ENCODE measurements around the gene ACOT13.
"Not testable (repeated sequence)": the region's sequence is repeated elsewhere in the genome, so short reads cannot be mapped to it uniquely, and the experiment has no call there.

The ACOT13 gene

DNA sequence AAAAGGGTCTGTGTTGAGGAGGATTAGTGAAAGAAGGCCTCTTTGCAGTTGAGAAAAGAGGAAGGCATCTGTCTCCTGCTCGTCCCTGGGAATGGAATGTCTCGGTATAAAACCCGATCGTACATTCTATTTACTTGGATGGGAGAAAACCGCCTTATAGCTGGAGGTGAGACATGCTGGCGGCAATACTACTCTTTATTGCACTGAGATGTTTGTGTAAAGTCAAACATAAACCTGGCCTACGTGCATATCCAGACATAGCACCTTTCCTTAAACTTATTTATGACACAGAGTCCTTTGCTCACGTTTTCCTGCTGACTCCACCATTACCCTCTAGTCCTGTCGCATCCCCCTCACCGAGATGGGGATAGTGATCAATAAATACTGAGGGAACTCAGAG lies 4.6 kb upstream of the ACOT13 start:
- DNase-seq (ENCODE audit: low spot score) = no peak

DNA sequence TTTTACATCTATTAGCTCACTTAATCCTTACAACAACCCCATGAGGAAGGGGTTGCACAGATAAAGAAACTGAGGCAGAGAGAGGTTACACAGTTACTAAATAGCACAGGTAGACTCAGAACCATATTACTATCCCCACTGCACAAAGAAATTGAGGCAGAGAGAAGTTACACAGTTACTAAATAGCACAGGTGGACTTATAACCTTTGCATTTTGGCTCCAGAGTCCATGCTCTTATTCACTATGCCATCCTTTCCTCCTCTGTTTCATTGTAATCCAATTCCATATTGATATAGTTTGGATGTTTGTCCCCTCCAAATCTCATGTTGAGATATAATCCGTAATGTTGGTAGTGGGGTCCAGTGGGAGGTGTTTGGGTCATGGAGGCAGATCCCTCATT lies 3.7 kb upstream of the ACOT13 start:
- DNase-seq (ENCODE audit: low spot score) = no peak

- no peak for DNase-seq (ENCODE audit: low spot score)
These were observed 2.6 kb upstream of the ACOT13 start for GRCh38 chr6:24664046-24664987.

DNA sequence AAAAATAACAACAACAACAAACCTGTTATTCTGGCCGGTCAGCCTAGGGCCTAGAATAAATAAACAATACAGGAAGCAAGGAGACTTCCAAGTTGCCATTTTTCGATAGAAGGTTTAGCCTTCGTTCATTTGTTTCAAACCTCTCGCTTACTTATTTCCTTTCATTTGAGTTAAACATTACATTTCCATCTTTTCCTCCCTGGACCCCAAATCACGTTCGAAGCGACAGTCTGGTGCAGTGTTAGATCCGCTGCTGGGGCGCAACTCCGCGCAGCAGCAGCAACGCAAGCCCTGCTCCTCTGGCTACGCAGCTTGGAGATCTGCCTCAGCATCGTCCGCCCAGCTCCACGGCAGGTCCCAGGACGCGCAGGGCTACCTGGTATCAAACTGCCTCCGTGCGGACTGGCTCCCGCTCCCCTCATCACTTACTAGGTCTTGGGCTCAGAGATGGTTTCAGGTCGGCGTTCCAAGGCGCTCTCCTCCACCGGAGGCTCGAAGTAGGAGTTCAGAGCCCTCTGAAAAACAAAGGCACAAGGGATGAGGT lies 708 bp upstream of the ACOT13 start:
- no peak for DNase-seq (ENCODE audit: low spot score)

GRCh38 chr6:24667378-24667803 lies 514 bp downstream of the ACOT13 start:
- no peak for DNase-seq (ENCODE audit: low spot score)

GRCh38 chr6:24668066-24668996 lies 1.5 kb downstream of the ACOT13 start:
- DNase-seq (ENCODE audit: low spot score) = not testable (repeated sequence)

DNA sequence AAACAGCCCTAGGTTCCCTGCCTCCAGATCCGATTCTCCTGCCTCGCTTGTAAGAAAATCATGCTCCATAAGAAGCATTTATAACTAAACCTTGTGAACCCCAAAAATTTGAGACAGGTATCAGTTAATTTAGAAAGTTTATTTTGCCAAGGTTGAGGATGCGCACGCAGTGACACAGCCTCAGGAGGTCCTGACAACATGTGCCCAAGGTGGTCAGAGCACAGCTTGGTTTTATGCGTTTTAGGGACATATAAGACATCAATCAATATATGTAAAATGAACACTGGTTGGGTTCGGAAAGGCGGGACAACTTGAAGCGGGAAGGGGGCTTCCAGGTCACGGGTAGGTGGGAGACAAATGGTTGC lies 2.1 kb downstream of the ACOT13 start:
- DNase-seq (ENCODE audit: low spot score) = no peak

DNA sequence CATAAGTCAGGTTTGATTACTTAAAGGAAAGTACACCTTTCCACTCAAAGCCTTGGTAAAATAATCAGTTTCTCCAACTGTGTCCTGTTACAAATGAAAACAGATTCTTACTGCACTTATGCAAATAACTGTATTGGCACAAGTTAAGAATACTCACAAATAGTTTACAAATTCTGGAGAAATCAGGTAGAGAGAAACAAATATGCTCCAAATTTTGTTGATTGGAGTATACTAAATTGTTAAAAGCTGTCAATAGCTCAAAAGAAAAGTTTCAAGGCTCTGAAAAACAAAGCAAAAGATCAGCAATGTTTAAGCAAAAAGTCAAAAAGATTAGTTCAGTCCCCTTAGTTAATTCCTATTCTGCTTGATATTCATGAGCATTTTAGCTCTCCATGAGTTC lies 3.6 kb downstream of the ACOT13 start:
- not testable (repeated sequence) for DNase-seq (ENCODE audit: low spot score)

DNA sequence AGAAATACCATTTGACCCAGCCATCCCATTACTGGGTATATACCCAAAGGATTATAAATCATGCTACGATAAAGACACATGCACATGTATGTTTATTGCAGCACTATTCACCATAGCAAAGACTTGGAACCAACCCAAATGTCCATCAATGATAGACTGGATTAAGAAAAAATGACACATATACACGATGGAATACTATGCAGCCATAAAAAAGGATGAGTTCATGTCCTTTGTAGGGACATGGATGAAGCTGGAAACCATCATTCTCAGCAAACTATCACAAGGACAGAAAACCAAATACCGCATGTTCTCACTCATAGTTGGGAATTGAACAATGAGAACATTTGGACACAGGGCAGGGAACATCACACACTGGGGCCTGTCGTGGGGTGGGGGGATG lies 4.2 kb downstream of the ACOT13 start:
- DNase-seq (ENCODE audit: low spot score) = not testable (repeated sequence)

DNA sequence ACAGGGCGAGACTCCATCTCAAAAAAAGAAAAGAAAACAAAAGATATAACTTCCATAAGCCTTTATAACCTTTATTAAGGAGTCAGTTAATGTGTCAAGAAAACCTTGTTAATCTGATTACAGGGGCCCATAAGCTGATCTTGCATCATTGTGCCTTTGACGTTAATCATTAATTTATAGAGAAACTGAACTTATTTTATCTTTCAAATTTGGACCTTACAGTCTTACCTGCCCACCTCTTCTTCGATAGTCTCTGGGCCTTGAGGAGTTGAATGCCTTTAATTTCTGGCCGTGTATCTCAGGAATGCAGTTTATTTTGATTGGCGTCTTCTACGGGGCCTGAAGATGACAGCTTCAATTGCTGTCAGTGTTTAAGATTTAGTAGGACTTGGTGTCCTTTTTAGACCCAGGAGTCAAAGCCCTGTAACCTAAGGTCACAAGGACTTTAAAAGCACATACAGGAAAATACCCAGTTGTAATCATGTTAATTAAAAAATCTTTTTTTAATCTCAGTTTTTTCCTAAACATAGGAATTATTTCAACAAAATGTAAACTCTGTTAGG lies 5.8 kb downstream of the ACOT13 start:
- no peak for DNase-seq (ENCODE audit: low spot score)

GRCh38 chr6:24673625-24674024 lies 6.7 kb downstream of the ACOT13 start:
- no peak for DNase-seq (ENCODE audit: low spot score)

DNA sequence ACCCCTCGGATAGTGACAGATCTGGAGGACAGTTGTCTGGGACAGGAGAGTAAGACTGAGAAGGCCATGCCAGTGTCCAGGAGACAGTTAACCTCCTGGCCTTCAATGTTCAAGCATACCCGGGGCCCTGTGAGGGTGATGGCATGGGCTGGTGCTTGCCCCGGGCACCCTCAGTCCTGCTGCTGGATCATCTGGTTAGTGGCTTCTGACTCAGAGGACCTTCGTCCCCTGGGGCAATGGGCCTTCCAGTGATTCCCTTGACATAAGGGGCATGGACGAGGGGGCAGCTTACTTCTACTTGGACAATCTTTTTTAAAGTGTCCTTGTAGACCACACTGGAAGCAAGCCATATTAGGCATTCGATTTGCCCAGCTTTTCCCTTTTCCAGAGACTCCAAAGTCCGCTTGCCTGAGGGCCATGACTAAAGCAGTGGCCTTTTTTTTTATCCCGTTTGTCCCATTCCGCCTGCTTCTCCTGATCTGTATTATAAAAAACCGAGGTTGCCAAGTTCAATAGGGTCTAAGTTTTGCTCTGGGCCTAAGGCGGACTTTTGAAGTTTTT lies 12.0 kb downstream of the ACOT13 start:
- not testable (repeated sequence) for DNase-seq (ENCODE audit: low spot score)

GRCh38 chr6:24680582-24680981 lies 13.7 kb downstream of the ACOT13 start:
- no peak for DNase-seq (ENCODE audit: low spot score)

GRCh38 chr6:24683297-24684296 lies 16.7 kb downstream of the ACOT13 start:
- no peak for DNase-seq (ENCODE audit: low spot score)

GRCh38 chr6:24686408-24686807 lies 19.5 kb downstream of the ACOT13 start:
- DNase-seq (ENCODE audit: low spot score) = no peak

DNA sequence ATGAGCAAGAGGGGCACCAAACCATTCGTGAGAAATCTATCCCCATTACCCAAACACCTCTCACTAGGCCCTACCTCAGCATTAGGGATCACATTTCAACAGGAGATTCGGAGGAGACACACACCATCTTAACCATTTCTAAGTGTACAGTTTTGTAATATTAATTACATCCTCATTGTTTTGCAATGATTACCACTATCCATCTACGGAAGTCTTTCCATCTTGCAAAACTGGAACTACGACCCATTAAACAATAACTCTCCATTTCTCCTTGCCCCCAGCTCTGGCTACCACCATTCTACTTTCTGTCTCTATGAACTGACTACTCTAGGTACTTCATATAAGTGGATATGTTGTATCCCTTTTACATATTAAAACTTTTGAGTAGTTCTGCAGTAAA lies 20.1 kb downstream of the ACOT13 start:
- DNase-seq (ENCODE audit: low spot score) = no peak

DNA sequence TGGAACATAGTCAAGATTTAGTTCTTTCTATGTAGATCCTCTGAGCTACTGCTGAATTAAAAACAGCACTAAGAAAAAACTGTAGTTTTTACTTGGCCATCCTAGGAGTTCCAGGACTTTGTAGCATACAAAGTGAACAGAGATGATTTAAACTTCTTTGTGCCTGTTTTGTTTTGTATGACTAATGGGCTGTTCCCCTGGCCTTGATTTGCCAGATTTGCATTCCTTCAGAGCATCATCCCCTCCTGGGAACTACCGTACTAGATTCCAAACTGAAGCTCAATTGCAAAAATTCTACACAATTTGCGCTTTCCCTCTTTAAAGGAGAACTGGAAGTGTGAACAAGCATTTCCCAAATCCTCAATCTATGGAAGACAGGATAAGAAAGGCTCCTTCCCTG lies 23.1 kb downstream of the ACOT13 start:
- DNase-seq (ENCODE audit: low spot score) = no peak

DNA sequence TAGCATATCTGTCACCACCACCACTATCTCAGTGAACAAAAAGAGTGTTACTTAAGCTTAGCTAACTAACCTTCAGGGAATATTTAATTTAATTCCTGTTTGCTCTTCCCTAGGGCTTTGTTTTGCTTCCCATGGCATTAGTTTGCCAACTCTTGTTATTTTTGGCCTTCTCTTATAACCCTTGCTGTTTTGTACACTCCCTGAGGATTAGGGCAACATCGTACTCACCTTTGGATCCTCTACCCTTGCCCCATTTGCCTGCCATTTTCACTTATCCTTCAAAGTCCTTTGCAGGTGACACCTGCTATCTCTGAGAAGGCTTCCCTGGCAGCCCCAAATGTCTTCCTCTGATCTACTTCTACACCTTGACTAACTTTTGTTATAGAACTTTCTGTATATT lies 23.7 kb downstream of the ACOT13 start:
- no peak for DNase-seq (ENCODE audit: low spot score)

GRCh38 chr6:24691550-24691949 lies 24.7 kb downstream of the ACOT13 start:
- no peak for DNase-seq (ENCODE audit: low spot score)

GRCh38 chr6:24692003-24692402 lies 25.1 kb downstream of the ACOT13 start:
- no peak for DNase-seq (ENCODE audit: low spot score)

DNA sequence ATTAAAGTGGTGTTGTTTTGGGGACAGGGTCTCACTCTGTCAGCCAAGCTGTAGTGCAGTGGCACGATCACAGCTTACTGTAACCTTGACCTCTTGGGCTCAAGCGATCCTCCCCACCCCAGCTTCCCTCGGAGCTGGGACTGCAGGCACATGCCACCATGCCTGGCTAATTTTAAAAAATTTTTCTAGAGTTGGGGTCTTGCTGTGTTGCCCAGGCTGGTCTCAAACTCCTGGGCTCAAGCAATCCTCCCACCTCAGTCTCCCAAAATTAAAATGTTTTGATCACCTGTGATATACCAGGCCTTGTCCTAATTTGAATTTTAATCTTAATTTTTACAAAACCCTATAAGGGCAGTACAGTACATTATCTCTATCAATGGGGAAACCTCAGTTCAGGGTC lies 25.5 kb downstream of the ACOT13 start:
- no peak for DNase-seq (ENCODE audit: low spot score)
